ENCODE measurements around the gene PLA2G2D.
A peak's percentile ranks its signal among the peaks of the same experiment; 100 is the strongest.
"Not testable (repeated sequence)": the region's sequence is repeated elsewhere in the genome, so short reads cannot be mapped to it uniquely, and the experiment has no call there.

Gene PLA2G2D

GRCh38 chr1:20136249-20136648 lies 16.9 kb upstream of the PLA2G2D start:
- DNase-seq (ENCODE audit: low spot score in 2 of 2) (no peak), ATAC-seq (no peak)
- H3K9me3 Mint-ChIP-seq: no peaks in the 10 kb centered on the region
- no peaks in the 10 kb centered on the region for H3K4me1 Mint-ChIP-seq
- H3K4me3 Mint-ChIP-seq: no peak overlapping the region
- H3K36me3 Mint-ChIP-seq: peaks cover 5% of the 10 kb centered on the region
- H3K27ac Mint-ChIP-seq: no peak overlapping the region

- no peaks in the 10 kb centered on the region for H3K4me1 Mint-ChIP-seq
Measured at GRCh38 chr1:20134995-20135394, 15.7 kb upstream of the PLA2G2D start.

DNA sequence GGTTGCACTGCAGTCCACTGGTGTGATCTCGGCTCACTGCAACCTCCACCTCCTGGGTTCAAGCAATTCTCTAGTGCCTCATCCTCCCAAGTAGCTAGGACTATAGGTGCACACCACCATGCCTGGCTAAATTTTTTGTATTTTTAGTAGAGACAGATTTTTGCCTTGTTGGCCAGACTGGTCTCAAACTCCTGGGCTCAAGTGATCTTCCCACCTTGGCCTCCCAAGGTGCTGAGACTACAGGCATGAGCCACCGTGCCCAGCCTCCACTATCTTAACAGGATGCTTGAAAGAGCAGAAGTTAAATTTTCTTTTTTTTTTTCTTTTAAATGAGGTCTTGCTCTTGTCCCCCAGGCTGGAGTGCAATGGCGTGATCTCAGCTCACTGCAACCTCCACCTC lies 11.2 kb upstream of the PLA2G2D start:
- not testable (repeated sequence) for DNase-seq (ENCODE audit: low spot score in 2 of 2); H3K4me3 Mint-ChIP-seq; H3K9me3 Mint-ChIP-seq; H3K36me3 Mint-ChIP-seq; ATAC-seq; H3K27ac Mint-ChIP-seq
- H3K4me1 Mint-ChIP-seq: peaks cover 11% of the 10 kb centered on the region

More at GRCh38 chr1:20134995-20135394, 15.7 kb upstream of the PLA2G2D start:
- Mint-ChIP-seq H3K9me3 (no peaks in the 10 kb centered on the region), H3K27ac (no peak overlapping the region), H3K36me3 (peaks cover 5% of the 10 kb centered on the region), H3K4me3 (no peak overlapping the region)
- DNase-seq (ENCODE audit: low spot score in 2 of 2): no peak
- no peak for ATAC-seq

DNA sequence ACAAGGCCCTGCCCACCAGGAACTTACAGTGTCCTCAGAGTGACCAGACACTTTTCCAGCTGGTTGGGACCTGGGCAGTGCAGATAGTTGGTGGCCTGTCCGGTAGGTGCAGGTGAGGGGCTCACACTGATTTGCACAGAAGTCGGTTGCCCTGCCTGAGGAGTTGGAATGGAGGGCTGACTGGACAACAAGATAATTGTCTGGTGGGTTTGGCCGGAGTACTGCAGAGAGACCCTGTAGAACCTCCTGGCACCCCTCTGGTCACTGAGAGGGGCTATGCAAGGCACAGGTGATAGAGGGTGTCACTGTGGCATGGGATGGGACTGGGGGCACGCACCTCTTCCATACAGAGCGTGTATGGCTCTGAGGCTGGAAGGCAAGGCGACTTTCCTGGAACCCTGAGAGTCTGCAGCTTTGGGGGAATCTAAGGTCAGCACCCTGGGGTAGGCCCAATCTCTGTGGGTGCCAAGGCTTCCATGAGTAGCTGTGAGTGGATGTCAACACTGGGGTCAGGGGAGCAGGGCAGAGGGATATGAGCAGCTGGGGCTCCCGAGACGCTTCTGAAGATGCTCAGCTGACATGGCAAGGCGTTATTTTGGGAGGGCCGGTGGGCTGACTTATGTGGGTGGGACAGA lies 7.6 kb upstream of the PLA2G2D start:
- no peak overlapping the region for H3K27ac Mint-ChIP-seq
- peaks cover under 1% of the 10 kb centered on the region for H3K36me3 Mint-ChIP-seq
- DNase-seq (ENCODE audit: low spot score in 2 of 2): no peak
- H3K4me1 Mint-ChIP-seq: peaks cover 20% of the 10 kb centered on the region
- ATAC-seq: no peak
- H3K9me3 Mint-ChIP-seq: no peaks in the 10 kb centered on the region
- no peak overlapping the region for H3K4me3 Mint-ChIP-seq

- DNase-seq (ENCODE audit: low spot score in 2 of 2): no peak
- H3K36me3 Mint-ChIP-seq: no peaks in the 10 kb centered on the region
- ATAC-seq: peak; percentile 56
- H3K9me3 Mint-ChIP-seq: no peaks in the 10 kb centered on the region
- peaks cover 20% of the 10 kb centered on the region for H3K4me1 Mint-ChIP-seq
- H3K27ac Mint-ChIP-seq: no peak overlapping the region
- no peak overlapping the region for H3K4me3 Mint-ChIP-seq
Measured at GRCh38 chr1:20126041-20126805, 6.9 kb upstream of the PLA2G2D start.

DNA sequence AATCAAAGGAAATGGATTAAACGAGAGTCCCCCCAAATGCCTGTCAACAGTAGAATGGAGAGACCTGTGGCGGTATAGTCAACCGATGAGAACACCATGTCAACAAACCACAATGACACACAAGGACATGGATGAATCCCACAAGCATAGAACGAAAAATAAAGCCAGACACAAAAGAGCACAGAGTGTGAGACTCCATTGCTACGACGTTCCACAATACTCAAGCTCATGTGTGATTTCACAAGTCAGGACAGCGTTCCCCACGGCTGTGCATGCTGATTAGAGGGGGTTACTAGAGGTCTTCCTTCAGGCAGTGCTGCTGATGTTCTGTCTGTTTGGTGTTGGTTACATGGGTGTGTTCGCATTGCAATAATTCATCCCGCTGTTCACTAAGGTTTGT lies 5.8 kb upstream of the PLA2G2D start:
- Mint-ChIP-seq H3K36me3 (no peaks in the 10 kb centered on the region), H3K4me3 (no peak overlapping the region), H3K4me1 (peaks cover 22% of the 10 kb centered on the region), H3K27ac (no peak overlapping the region), H3K9me3 (no peaks in the 10 kb centered on the region)
- DNase-seq (ENCODE audit: low spot score in 2 of 2) (no peak), ATAC-seq (peak; percentile 5)

GRCh38 chr1:20124456-20125057 lies 5.2 kb upstream of the PLA2G2D start:
- no peaks in the 10 kb centered on the region for H3K9me3 Mint-ChIP-seq
- no peak for DNase-seq (ENCODE audit: low spot score in 2 of 2)
- H3K4me1 Mint-ChIP-seq: peaks cover 26% of the 10 kb centered on the region
- no peak overlapping the region for H3K27ac Mint-ChIP-seq
- no peak overlapping the region for H3K4me3 Mint-ChIP-seq
- no peaks in the 10 kb centered on the region for H3K36me3 Mint-ChIP-seq
- ATAC-seq: peak; percentile 81

- H3K9me3 Mint-ChIP-seq: no peaks in the 10 kb centered on the region
- ATAC-seq (no peak), DNase-seq (ENCODE audit: low spot score in 2 of 2) (no peak)
- no peak overlapping the region for H3K4me3 Mint-ChIP-seq
- H3K27ac Mint-ChIP-seq: no peak overlapping the region
- peaks cover 26% of the 10 kb centered on the region for H3K4me1 Mint-ChIP-seq
- no peaks in the 10 kb centered on the region for H3K36me3 Mint-ChIP-seq
Measured at GRCh38 chr1:20123722-20124455, 4.6 kb upstream of the PLA2G2D start.

- DNase-seq (ENCODE audit: low spot score in 2 of 2) (no peak), ATAC-seq (no peak)
- Mint-ChIP-seq H3K36me3 (no peaks in the 10 kb centered on the region), H3K4me1 (peaks cover 15% of the 10 kb centered on the region), H3K27ac (no peak overlapping the region), H3K9me3 (no peaks in the 10 kb centered on the region), H3K4me3 (no peak overlapping the region)
Measured at GRCh38 chr1:20120796-20121195, 1.5 kb upstream of the PLA2G2D start.

GRCh38 chr1:20117236-20117635 lies 2.1 kb downstream of the PLA2G2D start:
- Mint-ChIP-seq H3K36me3 (no peaks in the 10 kb centered on the region), H3K9me3 (no peaks in the 10 kb centered on the region), H3K27ac (no peak overlapping the region), H3K4me1 (peaks cover 5% of the 10 kb centered on the region), H3K4me3 (no peak overlapping the region)
- ATAC-seq (no peak), DNase-seq (ENCODE audit: low spot score in 2 of 2) (no peak)

- DNase-seq (ENCODE audit: low spot score in 2 of 2): no peak
- H3K36me3 Mint-ChIP-seq: no peaks in the 10 kb centered on the region
- H3K4me3 Mint-ChIP-seq: no peak overlapping the region
- H3K4me1 Mint-ChIP-seq: peaks cover 5% of the 10 kb centered on the region
- no peaks in the 10 kb centered on the region for H3K9me3 Mint-ChIP-seq
- ATAC-seq: no peak
- no peak overlapping the region for H3K27ac Mint-ChIP-seq
Measured at GRCh38 chr1:20115916-20116315, 3.4 kb downstream of the PLA2G2D start.

GRCh38 chr1:20115479-20115878 lies 3.9 kb downstream of the PLA2G2D start:
- peaks cover 5% of the 10 kb centered on the region for H3K4me1 Mint-ChIP-seq

DNA sequence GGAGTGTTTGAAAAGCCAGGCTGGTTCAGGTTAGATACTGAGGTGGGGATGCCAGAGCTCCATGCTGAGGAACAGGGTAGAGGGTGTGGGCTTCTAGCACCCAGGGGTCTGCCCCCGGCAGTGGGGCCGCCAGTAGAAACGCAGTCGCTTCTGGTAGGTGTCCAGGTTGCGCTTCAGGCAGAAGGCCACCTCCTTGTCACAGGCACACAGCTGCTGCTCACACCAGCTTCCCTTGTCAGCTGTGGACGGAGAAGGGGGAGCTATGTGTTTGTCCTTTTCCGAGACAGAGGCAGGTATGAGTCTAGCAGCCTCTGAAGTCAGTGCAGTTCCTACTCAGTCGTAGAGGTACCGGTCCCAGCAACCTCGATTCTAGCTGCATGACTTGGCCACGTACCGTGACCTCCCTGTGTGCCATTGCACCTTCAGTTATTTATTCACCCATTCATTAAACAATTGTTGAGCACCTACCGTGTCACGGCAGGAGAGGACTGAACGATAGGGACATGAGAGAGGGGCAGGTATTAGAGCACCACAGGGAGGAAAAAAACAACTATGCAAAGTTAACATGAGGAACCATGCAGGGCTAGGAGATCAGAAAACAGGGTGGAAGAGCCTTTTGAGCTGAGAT lies 5.2 kb downstream of the PLA2G2D start:
- H3K4me3 Mint-ChIP-seq: no peak overlapping the region
- no peak overlapping the region for H3K27ac Mint-ChIP-seq
- no peaks in the 10 kb centered on the region for H3K9me3 Mint-ChIP-seq
- H3K36me3 Mint-ChIP-seq: no peaks in the 10 kb centered on the region
- no peaks in the 10 kb centered on the region for H3K4me1 Mint-ChIP-seq
- DNase-seq (ENCODE audit: low spot score in 2 of 2): no peak
- ATAC-seq: peak; percentile 11

More at GRCh38 chr1:20115479-20115878, 3.9 kb downstream of the PLA2G2D start:
- H3K9me3 Mint-ChIP-seq: no peaks in the 10 kb centered on the region
- H3K4me3 Mint-ChIP-seq: no peak overlapping the region
- H3K36me3 Mint-ChIP-seq: no peaks in the 10 kb centered on the region
- no peak overlapping the region for H3K27ac Mint-ChIP-seq
- DNase-seq (ENCODE audit: low spot score in 2 of 2) (no peak), ATAC-seq (no peak)

DNA sequence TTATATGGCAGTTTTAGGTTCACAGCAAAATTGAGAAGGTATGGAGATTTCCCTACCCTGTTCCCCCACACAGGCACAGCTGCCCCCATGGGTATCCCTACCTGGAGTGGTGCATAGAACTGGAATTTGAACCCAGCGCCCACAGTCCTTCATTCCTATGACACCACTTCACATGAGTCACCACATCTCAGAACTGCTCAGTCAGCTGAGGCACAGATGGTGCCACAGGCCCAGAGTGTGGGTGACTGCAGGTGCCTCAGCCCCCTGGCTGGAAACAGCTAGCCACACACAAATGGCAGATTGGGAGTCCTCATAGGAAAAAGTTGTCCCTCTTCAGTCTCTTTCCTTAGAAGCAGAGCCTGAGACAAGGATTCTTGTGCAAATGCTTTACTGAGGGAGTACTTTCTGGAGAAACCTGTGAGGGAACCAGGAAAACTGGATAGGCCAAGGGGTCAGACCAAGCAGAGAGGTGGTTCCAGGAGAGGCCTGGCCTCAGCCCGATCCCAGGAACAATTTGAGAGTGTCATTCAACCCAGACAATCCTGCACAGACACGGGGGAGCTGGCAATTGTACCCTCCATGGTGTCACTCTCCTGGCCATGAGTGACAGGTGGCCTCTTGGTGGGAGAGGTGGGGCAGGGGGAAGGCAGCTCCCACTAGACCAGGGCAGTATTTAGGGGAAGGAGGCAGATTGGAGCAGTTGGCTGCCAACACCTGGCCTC lies 6.9 kb downstream of the PLA2G2D start:
- no peak overlapping the region for H3K27ac Mint-ChIP-seq
- peak; percentile 65 for ATAC-seq
- H3K4me3 Mint-ChIP-seq: no peak overlapping the region
- no peaks in the 10 kb centered on the region for H3K4me1 Mint-ChIP-seq
- H3K9me3 Mint-ChIP-seq: no peaks in the 10 kb centered on the region
- no peak for DNase-seq (ENCODE audit: low spot score in 2 of 2)
- no peaks in the 10 kb centered on the region for H3K36me3 Mint-ChIP-seq

Data from stimulated activated effector memory CD8-positive, alpha-beta T cell treated with anti-CD3 and anti-CD28 coated beads, Interleukin-12 subunit alpha, Interleukin-12 subunit beta, amount 100 ng/mL, for 72 hours (primary cell).